ENCODE measurements around the gene KIF9.
"Not testable (repeated sequence)": the region's sequence is repeated elsewhere in the genome, so short reads cannot be mapped to it uniquely, and the experiment has no call there.

GRCh38 chr3:47251085-47251484, 31.5 kb downstream of the KIF9 start:
- not testable (repeated sequence) for TF ChIP-seq CTCF (IDR thresholded peaks at IDR 0.05; ENCODE audit: insufficient read depth, low read depth, low read length); EZH2 (IDR thresholded peaks at IDR 0.05; ENCODE audit: insufficient read depth, low read length)

Data from astrocyte (in vitro differentiated cells and primary cell).